HFFc6 (cell line): ENCODE results near the gene SKI. TPM values are rescaled to one million over a fixed set of nuclear protein-coding genes. Genes with fewer than 3 reads are reported as not detected.

Experiments
- DNase-seq: peaks from one replicate; pipeline ENCODE4 v3.0.0-alpha.2; 2018
- H3K27ac Mint-ChIP-seq: 2 replicates; pipeline ENCODE4 v1.8.0; 2020; ENCODE audit warnings: mild to moderate bottlenecking, mixed read lengths
- H3K27me3 Mint-ChIP-seq: 2 replicates; pipeline ENCODE4 v1.8.0; 2021; ENCODE audit warnings: mild to moderate bottlenecking, moderate library complexity, mixed read lengths; ENCODE audit not compliant: insufficient read depth
- H3K36me3 Mint-ChIP-seq: 2 replicates; pipeline ENCODE4 v1.8.0; 2021; ENCODE audit warnings: low read depth, mixed read lengths
- H3K4me1 Mint-ChIP-seq: 2 replicates; pipeline ENCODE4 v1.8.0; 2020; ENCODE audit warnings: low read depth, mixed read lengths
- H3K4me3 Mint-ChIP-seq: 2 replicates; pipeline ENCODE4 v1.8.0; 2020; ENCODE audit warnings: mild to moderate bottlenecking, moderate library complexity, mixed read lengths
- H3K9me3 Mint-ChIP-seq: 2 replicates; pipeline ENCODE4 v1.8.0; 2020; ENCODE audit warnings: mild to moderate bottlenecking, mixed read lengths
- CTCF ChIP-seq: fragments of 200-600 bp; sonication (generic); IDR thresholded peaks from 2 replicates; pipeline ENCODE4 v1.5.0; 2021; ENCODE audit warnings: antibody characterized with exemption, mild to moderate bottlenecking
- long read RNA-seq: library from polyadenylated mRNA; unstranded; transcript quantifications from one replicate; pipeline ENCODE4 v2.0.0, GENCODE V29; 2019
- total RNA-seq, 6 experiments: library from RNA; stranded (reverse); fragmentation: NEBNext Ultra II Directional; extraction: Animal tissue kit (Norgen Biotek cat#: 25700); gene quantifications; 2 replicates in 1 of 6; 3 replicates in 5 of 6; pipeline ENCODE4 v1.2.3, GENCODE V29; 2021

The SKI gene
- total RNA-seq, result 10 to 100 TPM; 63.7 to 76.6 (median 66.1) TPM
- long read RNA-seq, partial matches to known transcripts, result 0 of 7 reads
- long read RNA-seq, other reads (novel, unspliced or antisense), result 7 of 7 reads

GRCh38 chr1:2228157-2228594 lies at the start of gene SKI:
TSS of gene SKI (plus strand) at chr1:2228319. CDS start at chr1:2228767, 448 bp downstream.
- Mint-ChIP-seq H3K27ac (peak within 1 kb of the TSS; percentile 95), H3K4me1 (peaks cover 28% of the 10 kb centered on the region), H3K9me3 (no peaks in the 10 kb centered on the region), H3K36me3 (peaks cover 26% of the 10 kb centered on the region), H3K4me3 (peak within 1 kb of the TSS; percentile 98), H3K27me3 (peaks cover 4% of the 10 kb centered on the region)
- TF ChIP-seq CTCF, result no peak
- DNase-seq, result no peak

DNA sequence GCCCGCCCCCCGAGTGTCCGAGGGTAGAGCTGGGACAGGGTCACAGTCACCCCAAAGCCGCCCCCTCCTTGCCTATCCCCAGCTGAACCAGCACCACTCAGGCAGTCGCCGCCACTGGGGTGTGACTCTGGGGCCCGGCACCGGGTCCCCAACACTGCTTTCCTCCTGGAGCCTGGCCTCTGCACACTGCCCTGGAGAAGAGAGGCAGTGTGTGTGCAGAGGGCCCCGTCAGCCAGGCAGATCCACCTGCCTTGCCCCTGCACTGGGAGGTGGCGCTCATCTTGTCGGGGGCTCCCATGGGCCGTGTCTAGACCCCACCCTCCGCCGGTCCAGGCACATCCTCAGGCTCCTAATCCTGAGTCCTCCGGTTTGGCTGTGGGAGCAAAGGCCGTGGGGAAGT lies 49.2 kb upstream of the SKI start:
- no peak for TF ChIP-seq CTCF
- Mint-ChIP-seq H3K9me3 (no peaks in the 10 kb centered on the region), H3K27ac (no peak overlapping the region), H3K36me3 (peaks cover 7% of the 10 kb centered on the region; the same call in 1 of the 2 replicates), H3K27me3 (peaks cover 5% of the 10 kb centered on the region), H3K4me3 (no peak overlapping the region), H3K4me1 (peaks cover 7% of the 10 kb centered on the region)
- DNase-seq, result no peak

GRCh38 chr1:2179283-2180013 lies 48.7 kb upstream of the SKI start:
- H3K36me3 Mint-ChIP-seq, result peaks cover 7% of the 10 kb centered on the region; the same call in 1 of the 2 replicates
- TF ChIP-seq CTCF, result no peak
- peaks cover 5% of the 10 kb centered on the region for H3K4me1 Mint-ChIP-seq
- no peak overlapping the region for H3K27ac Mint-ChIP-seq
- no peak for DNase-seq
- H3K4me3 Mint-ChIP-seq, result no peak overlapping the region
- H3K27me3 Mint-ChIP-seq, result peaks cover 3% of the 10 kb centered on the region
- H3K9me3 Mint-ChIP-seq, result no peaks in the 10 kb centered on the region

- TF ChIP-seq CTCF, result no peak
- Mint-ChIP-seq H3K36me3 (peaks cover 7% of the 10 kb centered on the region; the same call in 1 of the 2 replicates), H3K4me1 (no peaks in the 10 kb centered on the region; the same call in 1 of the 2 replicates), H3K4me3 (no peak overlapping the region), H3K27ac (no peak overlapping the region), H3K27me3 (peaks cover 3% of the 10 kb centered on the region), H3K9me3 (no peaks in the 10 kb centered on the region)
- DNase-seq, result peak; percentile 36
Observed at GRCh38 chr1:2180297-2181245, 47.5 kb upstream of the SKI start.

DNA sequence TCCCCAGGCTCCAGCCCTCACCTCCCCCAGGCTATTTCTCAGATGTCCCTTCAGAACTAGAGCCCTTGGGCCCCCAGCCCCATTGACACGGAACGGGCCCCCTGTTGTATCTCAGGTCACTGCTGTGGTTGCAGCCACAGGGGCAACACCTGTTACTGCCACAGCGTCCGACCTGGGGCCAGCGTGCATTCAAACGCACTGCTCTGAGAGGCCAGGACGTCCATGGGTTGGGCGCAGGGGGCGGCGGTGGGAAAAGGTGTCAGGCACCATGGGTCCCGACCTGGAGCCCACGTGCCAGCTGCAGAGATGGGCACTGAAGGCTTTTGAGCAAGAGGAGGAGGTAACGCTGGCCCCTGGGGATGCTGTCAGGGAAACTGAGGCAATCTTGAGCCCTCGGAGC lies 46.8 kb upstream of the SKI start:
- Mint-ChIP-seq H3K4me3 (no peak overlapping the region), H3K27me3 (peaks cover 3% of the 10 kb centered on the region), H3K36me3 (peaks cover 7% of the 10 kb centered on the region; the same call in 1 of the 2 replicates), H3K4me1 (no peaks in the 10 kb centered on the region; the same call in 1 of the 2 replicates), H3K9me3 (no peaks in the 10 kb centered on the region), H3K27ac (no peak overlapping the region)
- no peak for DNase-seq
- no peak for TF ChIP-seq CTCF
